ENCODE results near the gene PAIP2B. TPM values are rescaled to one million over a fixed set of nuclear protein-coding genes. Genes with fewer than 3 reads are reported as not detected.

PAIP2B gene
- total and polyA plus RNA-seq, 10 of the 15 experiments (the other 5 are each of a cell fraction or from before 2014, with no cell fraction given), result 0.06 to 0.79 (median 0.32) TPM

- DNase-seq (ENCODE audit: low read depth, low spot score) (no peak), FAIRE-seq (no peak), ATAC-seq (no peak)
- H3K27me3 ChIP-seq (replicated peaks in 1 of 2; ENCODE audit: control insufficient read depth in 2 of 2, insufficient read depth in 2 of 2, low read length in 1 of 2), result no peaks in the 10 kb centered on the region
- H3K9ac ChIP-seq (ENCODE audit: control insufficient read depth, insufficient read depth, low read length), result no peak overlapping the region
- no peak overlapping the region for H3K27ac ChIP-seq (ENCODE audit: control insufficient read depth, insufficient read depth)
- BruUV-seq (replicated peaks), result no TSS peak
- ChIA-PET POLR2A (interaction anchor here (1.2 kb wide), 1 partner anchor 15 kb away, joined by 3 read pairs; no protein-coding TSS in a partner anchor), SMC1A (ENCODE audit: uncharacterized antibody, unreplicated experiment) (no interaction called here), CTCF (no interaction called here), RAD21 (ENCODE audit: unreplicated experiment) (no interaction called here)
- H3K4me3 ChIP-seq, result no peak overlapping the region
- intact Hi-C loops (cut with micrococcal nuclease; ENCODE audit: unreplicated experiment) (no loop called here), in situ Hi-C loops (cut with MboI) (no loop called here)
- H2AFZ ChIP-seq (ENCODE audit: control insufficient read depth, low read depth, low read length), result no peak overlapping the region
- H3K36me3 ChIP-seq (ENCODE audit: control insufficient read depth in 2 of 2, insufficient read depth in 2 of 2, low read length in 1 of 2), result no peaks in the 10 kb centered on the region
- H3K9me3 ChIP-seq (replicated peaks; ENCODE audit: control insufficient read depth, insufficient read depth, low read length), result no peaks in the 10 kb centered on the region
- no peaks in the 10 kb centered on the region for H3K4me1 ChIP-seq (ENCODE audit: control insufficient read depth, insufficient read depth, low read length)
- H3K4me2 ChIP-seq (ENCODE audit: control insufficient read depth, insufficient read depth), result no peak overlapping the region
- no peaks in the 10 kb centered on the region for H4K20me1 ChIP-seq (ENCODE audit: control insufficient read depth, insufficient read depth)
- 80% methylated on average over 3 of the region's 3 CpGs for WGBS (ENCODE audit: insufficient coverage, insufficient replicate concordance, low lambda C conversion rate, missing lambda C conversion rate)
- H3K79me2 ChIP-seq (ENCODE audit: control insufficient read depth, insufficient read depth, low read length), result no peaks in the 10 kb centered on the region
- TF ChIP-seq RCOR1 (conservative IDR thresholded peaks at IDR 0.05; ENCODE audit: low read depth, low read length) (no peak), HDAC6 (IDR thresholded peaks at IDR 0.05; ENCODE audit: unreplicated experiment) (no peak), CEBPB (IDR thresholded peaks at IDR 0.05; ENCODE audit: borderline replicate concordance in 1 of 2, low read depth in 2 of 2, low read length in 2 of 2) (no peak), RELA (IDR thresholded peaks at IDR 0.05; ENCODE audit: borderline replicate concordance, partially characterized antibody) (no peak), ZBTB33 (IDR thresholded peaks at IDR 0.05) (no peak), REST (IDR thresholded peaks at IDR 0.05; ENCODE audit: low read depth, low read length) (no peak), BHLHE40 (IDR thresholded peaks at IDR 0.05; ENCODE audit: borderline replicate concordance in 1 of 2, low read depth in 2 of 2, low read length in 1 of 2) (no peak), RUNX3 (IDR thresholded peaks at IDR 0.05; ENCODE audit: low read length) (no peak), IRF4 (IDR thresholded peaks at IDR 0.05; ENCODE audit: low read depth, low read length) (no peak), TARDBP (IDR thresholded peaks at IDR 0.05; ENCODE audit: borderline replicate concordance) (no peak), CUX1 (IDR thresholded peaks at IDR 0.05; ENCODE audit: insufficient replicate concordance, low read depth, low read length) (no peak)
- TF ChIP-seq, protein P1, sequence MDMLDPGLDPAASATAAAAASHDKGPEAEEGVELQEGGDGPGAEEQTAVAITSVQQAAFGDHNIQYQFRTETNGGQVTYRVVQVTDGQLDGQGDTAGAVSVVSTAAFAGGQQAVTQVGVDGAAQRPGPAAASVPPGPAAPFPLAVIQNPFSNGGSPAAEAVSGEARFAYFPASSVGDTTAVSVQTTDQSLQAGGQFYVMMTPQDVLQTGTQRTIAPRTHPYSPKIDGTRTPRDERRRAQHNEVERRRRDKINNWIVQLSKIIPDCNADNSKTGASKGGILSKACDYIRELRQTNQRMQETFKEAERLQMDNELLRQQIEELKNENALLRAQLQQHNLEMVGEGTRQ (IDR thresholded peaks at IDR 0.05; ENCODE audit: borderline replicate concordance, low read depth, low read length), result no peak
- TF ChIP-seq, protein P2, sequence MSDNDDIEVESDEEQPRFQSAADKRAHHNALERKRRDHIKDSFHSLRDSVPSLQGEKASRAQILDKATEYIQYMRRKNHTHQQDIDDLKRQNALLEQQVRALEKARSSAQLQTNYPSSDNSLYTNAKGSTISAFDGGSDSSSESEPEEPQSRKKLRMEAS (IDR thresholded peaks at IDR 0.05; ENCODE audit: low read depth, low read length), result no peak
These were observed 16.6 kb downstream of the PAIP2B start for GRCh38 chr2:71210292-71210691.
